Activated T-cell treated with anti-CD3 and anti-CD28 coated beads, Interleukin-2, amount 50 U/mL, for 72 hours (primary cell): ENCODE measurements around the gene SMS. TPM values are rescaled to one million over a fixed set of nuclear protein-coding genes. Genes with fewer than 3 reads are reported as not detected.

Experiments
- ATAC-seq, 2 donors: fragments of 150-1000 bp; cut with Tn5 transposase; replicated peaks in 1 of 2; 2 replicates each; pipeline ENCODE4 v1.10.0; 2021; ENCODE audit warnings: moderate library complexity in 2 of 2, mild to moderate bottlenecking in 1 of 2
- DNase-seq, 2 donors: peaks; one replicate each; pipeline ENCODE4 v3.0.0; 2021 to 2022; ENCODE audit warnings: mixed read lengths in 1 of 2
- H3K27ac Mint-ChIP-seq: one replicate; pipeline ENCODE4 v1.8.0; 2022; ENCODE audit warnings: mild to moderate bottlenecking, moderate library complexity, mixed read lengths
- H3K27me3 Mint-ChIP-seq: one replicate; pipeline ENCODE4 v1.8.0; 2022; ENCODE audit warnings: low read depth, mixed read lengths
- H3K36me3 Mint-ChIP-seq, 2 donors: one replicate each; pipeline ENCODE4 v1.8.0; 2022; ENCODE audit warnings: mixed read lengths in 2 of 2, mild to moderate bottlenecking in 1 of 2; ENCODE audit not compliant: insufficient read depth in 2 of 2
- H3K4me1 Mint-ChIP-seq: one replicate; pipeline ENCODE4 v1.8.0; 2022; ENCODE audit warnings: low read depth, mixed read lengths
- H3K4me3 Mint-ChIP-seq, 2 donors: one replicate each; pipeline ENCODE4 v1.8.0; 2022; ENCODE audit warnings: mild to moderate bottlenecking in 2 of 2, mixed read lengths in 2 of 2, moderate library complexity in 2 of 2
- H3K9me3 Mint-ChIP-seq, 2 donors: one replicate each; pipeline ENCODE4 v1.8.0; 2022; ENCODE audit warnings: mixed read lengths in 2 of 2
- total RNA-seq, 2 donors: library from RNA; stranded (reverse); gene quantifications; one replicate each; pipeline ENCODE4 v1.2.3, GENCODE V29; 2022

Gene SMS
- total RNA-seq, 2 donors from 2014 or later = 57.7 to 70.3 TPM

DNA sequence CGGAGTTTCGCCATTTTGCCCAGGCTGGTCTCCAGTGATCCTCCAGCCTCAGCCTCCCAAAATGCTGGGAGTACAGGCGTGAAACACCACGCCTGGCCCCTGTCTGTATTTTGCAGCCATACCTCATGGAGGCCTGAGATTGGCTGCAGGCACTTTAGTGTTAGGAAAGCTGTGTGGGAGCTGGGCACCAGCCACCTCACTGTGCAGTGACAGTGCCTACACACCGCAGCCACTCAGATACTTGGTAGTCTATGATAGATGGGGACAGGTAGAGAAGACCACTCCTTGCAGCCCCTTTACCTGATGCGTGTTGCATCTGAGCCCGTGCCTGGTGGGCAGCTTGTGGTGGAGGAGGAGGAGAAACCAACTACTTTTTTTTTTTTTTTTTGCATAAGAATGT is 16.3 kb downstream of the SMS start:
- Mint-ChIP-seq H3K27me3 (peaks cover 14% of the 10 kb centered on the region), H3K4me1 (peaks cover 34% of the 10 kb centered on the region), H3K9me3 (no peaks in the 10 kb centered on the region), H3K27ac (no peak overlapping the region), H3K4me3 (no peak overlapping the region), H3K36me3 (peaks cover 0 to 2% of the 10 kb centered on the region in 2 donors)
- ATAC-seq (no peak), DNase-seq (no peak)

DNA sequence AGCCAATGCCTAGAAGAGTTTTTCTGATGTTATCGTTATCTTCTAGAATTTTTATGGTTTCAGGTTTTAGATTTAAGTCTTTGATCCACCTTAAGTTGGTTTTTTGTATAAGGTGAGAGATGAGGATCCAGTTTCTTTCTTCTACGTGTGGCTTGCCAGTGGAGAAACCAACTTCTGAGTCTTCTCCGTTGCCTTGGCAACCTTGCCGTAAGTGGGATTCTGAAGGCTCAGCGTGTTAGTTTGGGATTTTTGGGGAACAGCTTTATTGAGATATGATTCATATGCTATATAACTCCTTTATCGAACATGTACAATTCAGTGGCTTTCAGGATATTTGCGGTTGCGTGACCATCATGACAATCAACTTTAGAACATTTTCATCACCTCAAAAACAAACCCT is 17.7 kb downstream of the SMS start:
- peaks cover 42% of the 10 kb centered on the region for H3K4me1 Mint-ChIP-seq
- no peak overlapping the region for H3K4me3 Mint-ChIP-seq
- DNase-seq (no peak), ATAC-seq (no peak)
- H3K9me3 Mint-ChIP-seq = no peaks in the 10 kb centered on the region
- H3K27ac Mint-ChIP-seq = no peak overlapping the region
- H3K36me3 Mint-ChIP-seq = peaks cover 0 to 2% of the 10 kb centered on the region in 2 donors
- H3K27me3 Mint-ChIP-seq = peaks cover 14% of the 10 kb centered on the region

DNA sequence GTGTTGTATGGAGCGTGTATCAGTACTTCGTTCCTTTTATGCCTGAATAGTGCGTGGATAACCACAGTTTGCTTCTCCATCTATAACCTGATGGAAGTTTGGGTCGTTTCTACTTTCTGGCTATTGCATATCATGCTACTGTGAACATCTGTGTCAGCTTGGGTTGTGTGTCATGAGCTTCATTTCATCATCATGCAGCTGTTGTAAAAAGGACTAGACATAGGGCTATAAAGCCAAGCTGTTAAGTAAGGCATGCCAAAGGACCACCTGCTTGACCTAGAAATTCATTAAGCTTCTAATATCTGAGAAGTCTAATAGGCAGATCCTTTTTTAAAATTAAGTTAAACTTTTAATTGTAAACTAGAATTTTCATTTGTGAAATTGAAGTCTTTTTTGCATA is 18.4 kb downstream of the SMS start:
- ATAC-seq = no peak
- no peak overlapping the region for H3K4me3 Mint-ChIP-seq
- H3K4me1 Mint-ChIP-seq = peaks cover 42% of the 10 kb centered on the region
- no peaks in the 10 kb centered on the region for H3K9me3 Mint-ChIP-seq
- H3K36me3 Mint-ChIP-seq = peaks cover 0 to 2% of the 10 kb centered on the region in 2 donors
- no peak overlapping the region for H3K27ac Mint-ChIP-seq
- no peak for DNase-seq
- H3K27me3 Mint-ChIP-seq = peaks cover 14% of the 10 kb centered on the region

DNA sequence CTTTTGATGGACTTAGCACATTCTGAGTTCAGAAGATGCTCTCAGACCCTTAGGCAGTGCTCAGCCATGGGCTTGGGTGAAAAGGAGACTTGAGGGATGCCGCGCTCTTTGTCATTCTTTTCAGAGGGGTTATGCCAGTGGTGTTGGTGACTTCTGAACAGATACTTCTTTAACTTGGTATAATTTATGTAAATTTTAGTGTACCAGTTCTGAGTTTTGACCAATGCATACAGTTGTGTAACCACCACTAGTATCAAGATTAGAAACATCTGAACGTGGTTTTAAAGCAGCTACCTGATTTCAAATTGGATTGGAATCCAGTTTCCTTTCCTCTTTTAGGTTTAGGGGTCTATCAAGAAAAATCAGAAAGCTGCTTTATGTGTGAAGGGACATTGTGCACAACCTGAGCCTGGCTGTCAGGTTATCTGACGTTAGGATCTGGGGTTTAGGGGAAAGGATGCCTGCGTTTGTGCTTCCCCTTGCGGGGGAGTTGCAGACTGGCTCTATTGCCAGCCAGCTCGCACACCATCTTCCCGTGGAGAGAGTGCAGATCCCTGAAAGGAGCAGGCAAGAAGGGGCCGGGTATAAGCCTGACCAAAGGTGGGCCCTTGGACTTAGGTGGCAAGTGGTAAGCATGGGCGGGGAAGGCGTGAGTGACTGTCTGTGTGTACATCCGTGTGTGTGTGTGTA is 19.0 kb downstream of the SMS start:
- H3K27me3 Mint-ChIP-seq = peaks cover 14% of the 10 kb centered on the region
- H3K9me3 Mint-ChIP-seq = no peaks in the 10 kb centered on the region
- H3K4me3 Mint-ChIP-seq = peak overlapping the region in 1 of 2 donors; percentile 33
- DNase-seq (no peak), ATAC-seq (peak; percentile 32 to 43)
- H3K36me3 Mint-ChIP-seq = peaks cover 0 to 2% of the 10 kb centered on the region in 2 donors
- no peak overlapping the region for H3K27ac Mint-ChIP-seq
- peaks cover 42% of the 10 kb centered on the region for H3K4me1 Mint-ChIP-seq

DNA sequence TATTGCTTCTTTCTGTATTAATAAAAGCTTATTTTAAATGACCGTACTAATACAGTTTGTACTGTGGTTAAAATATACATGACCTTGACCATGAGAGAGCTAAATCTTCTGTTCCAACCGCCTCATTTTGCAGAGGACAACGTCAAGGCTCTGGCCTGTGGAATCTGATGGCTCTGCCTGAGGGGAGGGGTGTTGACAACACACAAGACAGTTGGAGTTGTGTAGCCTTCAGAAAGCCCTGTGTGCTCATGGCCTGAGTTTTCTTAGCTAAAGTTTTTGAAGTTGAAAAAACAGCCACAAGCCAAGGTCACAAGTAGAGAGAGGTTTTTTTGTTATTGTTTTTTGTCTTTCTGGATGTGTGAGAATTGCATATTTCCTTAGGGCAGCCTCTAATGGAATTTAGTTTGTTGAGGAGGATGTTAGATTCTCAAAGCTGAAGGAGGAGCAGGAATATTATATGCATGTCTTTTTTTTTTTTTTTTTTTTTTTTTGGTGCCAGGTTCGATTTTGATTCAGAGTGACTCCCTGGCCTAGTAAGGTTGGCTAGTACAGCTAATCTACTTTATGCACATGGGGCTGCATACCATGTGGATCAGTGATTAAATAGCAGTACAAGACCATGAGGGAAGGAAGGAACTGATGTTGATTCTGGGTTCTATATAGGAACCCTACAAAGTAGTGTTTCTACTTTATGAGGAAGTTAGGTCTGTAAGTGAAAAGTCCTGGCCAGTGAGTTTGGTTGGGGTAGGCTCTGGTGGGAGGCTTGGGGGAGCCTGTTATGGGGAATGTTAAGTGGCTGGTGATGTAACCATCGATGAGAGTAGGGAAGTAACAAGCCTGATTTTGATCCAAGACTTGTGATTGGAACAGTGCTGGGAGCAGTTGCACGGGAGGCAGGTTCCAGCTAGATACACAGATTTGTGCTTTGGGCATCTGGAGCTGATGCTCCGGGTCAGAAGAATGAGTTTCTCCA is 20.3 kb downstream of the SMS start:
- ATAC-seq (no peak), DNase-seq (no peak)
- H3K27ac Mint-ChIP-seq = peak overlapping the region; percentile 79
- peaks cover 36% of the 10 kb centered on the region for H3K4me1 Mint-ChIP-seq
- no peaks in the 10 kb centered on the region for H3K9me3 Mint-ChIP-seq
- H3K4me3 Mint-ChIP-seq = no peak overlapping the region
- peaks cover 8% of the 10 kb centered on the region for H3K27me3 Mint-ChIP-seq
- peaks cover 0 to 2% of the 10 kb centered on the region in 2 donors for H3K36me3 Mint-ChIP-seq

DNA sequence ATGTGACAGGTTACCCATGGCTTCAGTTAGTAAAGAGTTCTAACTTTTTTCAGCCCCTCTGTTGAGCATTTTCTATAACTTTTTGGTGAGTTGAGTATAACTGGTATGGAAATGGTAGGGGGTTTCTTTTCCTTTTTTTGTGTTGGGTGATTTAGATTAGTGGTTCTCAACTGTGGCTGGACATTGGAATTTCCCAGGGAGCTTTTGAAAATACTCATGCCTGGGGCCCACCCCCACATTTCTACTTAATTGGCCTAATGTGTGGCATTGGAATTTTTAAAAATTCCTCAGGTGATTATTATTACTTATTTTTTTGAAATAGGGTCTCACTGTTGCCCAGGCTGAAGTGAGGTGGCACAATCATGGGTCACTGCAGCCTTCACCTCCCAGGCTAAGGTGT is 21.9 kb downstream of the SMS start:
- ATAC-seq = no peak
- Mint-ChIP-seq H3K27ac (peak overlapping the region; percentile 29), H3K4me1 (peaks cover 36% of the 10 kb centered on the region), H3K27me3 (peaks cover 8% of the 10 kb centered on the region), H3K36me3 (peaks cover 0 to 2% of the 10 kb centered on the region in 2 donors), H3K9me3 (no peaks in the 10 kb centered on the region), H3K4me3 (no peak overlapping the region)
- DNase-seq = no peak

DNA sequence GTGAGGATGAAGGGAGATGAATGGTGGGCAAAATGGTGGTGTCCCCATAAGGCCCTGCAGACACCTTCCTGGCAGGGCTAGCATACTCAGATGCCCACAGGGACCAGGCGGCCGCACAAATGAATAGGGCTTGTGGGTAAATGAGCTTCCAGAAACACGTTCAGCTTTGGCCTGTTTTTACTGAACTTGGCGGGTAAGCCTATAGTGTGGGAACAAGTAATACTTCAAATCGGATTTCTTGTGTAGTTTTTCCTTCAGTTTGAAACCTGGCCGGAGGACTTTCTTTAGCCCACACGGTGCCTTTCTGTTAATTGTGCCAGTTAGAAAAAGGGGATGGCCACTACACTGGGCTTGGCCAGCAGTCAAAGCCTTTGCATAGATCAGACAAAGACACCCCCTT is 22.8 kb downstream of the SMS start:
- no peak overlapping the region for H3K4me3 Mint-ChIP-seq
- peaks cover 8% of the 10 kb centered on the region for H3K27me3 Mint-ChIP-seq
- ATAC-seq (no peak), DNase-seq (no peak)
- peaks cover 30% of the 10 kb centered on the region for H3K4me1 Mint-ChIP-seq
- H3K36me3 Mint-ChIP-seq = peaks cover 0 to 2% of the 10 kb centered on the region in 2 donors
- H3K27ac Mint-ChIP-seq = no peak overlapping the region
- H3K9me3 Mint-ChIP-seq = no peaks in the 10 kb centered on the region

DNA sequence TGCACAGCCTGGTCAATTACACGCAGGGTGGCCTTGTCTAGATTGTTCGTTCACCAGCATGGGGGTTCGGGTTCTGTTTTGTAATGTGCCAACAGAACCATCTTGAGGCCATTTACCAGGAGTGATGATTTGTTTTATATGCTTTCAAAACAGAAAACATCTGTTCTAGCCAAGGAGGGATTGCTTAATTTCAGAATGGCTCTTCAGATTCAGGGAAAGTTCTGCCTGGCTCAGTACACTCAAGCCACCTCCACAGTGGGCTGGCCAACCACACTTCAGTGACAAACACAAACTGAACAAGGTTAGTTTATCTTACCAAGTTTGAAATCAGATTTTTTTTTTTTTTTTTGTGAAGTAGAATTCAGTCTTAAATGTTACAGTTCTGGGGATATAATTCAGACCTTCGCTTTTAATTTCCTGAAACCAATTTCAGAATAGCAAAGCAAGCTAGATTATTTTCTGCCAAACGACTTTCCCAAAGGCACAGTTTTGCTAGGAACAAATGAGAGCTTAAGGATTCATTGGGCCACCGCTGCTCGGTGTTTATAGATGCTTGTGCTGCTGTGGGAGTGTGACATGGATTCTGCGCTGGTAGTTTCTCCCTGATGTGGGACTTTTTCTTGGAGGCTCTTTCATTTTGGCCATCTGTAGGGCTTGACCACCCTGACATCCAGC is 23.4 kb downstream of the SMS start:
- Mint-ChIP-seq H3K9me3 (no peaks in the 10 kb centered on the region), H3K36me3 (peaks cover under 1 to 2% of the 10 kb centered on the region in 2 donors), H3K27me3 (peaks cover 8% of the 10 kb centered on the region), H3K27ac (no peak overlapping the region), H3K4me1 (peaks cover 29% of the 10 kb centered on the region), H3K4me3 (no peak overlapping the region)
- DNase-seq (no peak), ATAC-seq (no peak)

DNA sequence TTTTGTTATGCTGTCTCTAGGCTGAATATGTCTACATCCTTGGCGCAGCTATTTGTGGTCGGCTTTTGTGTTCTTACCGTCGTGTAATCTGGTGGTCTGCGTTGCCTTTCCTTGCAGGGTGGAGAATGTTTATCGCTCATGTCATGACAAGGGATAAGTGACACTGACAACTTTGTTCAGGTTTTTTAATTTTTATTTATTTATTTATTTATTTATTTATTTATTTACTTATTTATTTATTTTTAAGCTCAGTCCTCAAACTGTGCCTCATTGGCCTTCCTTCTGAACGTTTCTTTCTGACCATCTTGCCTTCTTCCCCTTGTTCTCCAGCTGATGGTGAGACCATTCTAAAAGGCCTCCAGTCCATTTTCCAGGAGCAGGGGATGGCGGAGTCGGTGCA is 26.4 kb downstream of the SMS start:
- H3K9me3 Mint-ChIP-seq = no peaks in the 10 kb centered on the region
- no peak overlapping the region for H3K4me3 Mint-ChIP-seq
- H3K27ac Mint-ChIP-seq = no peak overlapping the region
- ATAC-seq (no peak), DNase-seq (no peak)
- H3K4me1 Mint-ChIP-seq = peaks cover 12% of the 10 kb centered on the region
- peaks cover 0 to 4% of the 10 kb centered on the region in 2 donors for H3K36me3 Mint-ChIP-seq
- no peaks in the 10 kb centered on the region for H3K27me3 Mint-ChIP-seq

DNA sequence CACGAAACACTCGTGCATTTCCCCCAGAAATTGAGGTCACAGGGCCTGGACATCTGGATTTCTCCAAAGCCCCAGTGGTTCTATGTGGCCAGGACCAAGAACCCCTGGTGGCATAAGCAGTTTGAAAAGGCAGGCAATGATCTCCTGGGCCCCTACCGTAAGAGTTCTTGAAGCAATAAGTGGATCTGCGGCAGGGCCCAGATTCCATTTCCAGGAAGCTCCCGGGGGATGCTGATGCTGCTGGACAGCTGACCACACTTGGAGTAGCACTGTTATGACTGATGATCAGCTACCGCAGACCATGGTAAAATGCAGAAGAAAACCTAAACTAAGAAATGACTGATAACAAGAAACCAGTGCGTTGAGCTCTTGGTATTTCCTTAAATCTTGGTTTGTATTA is 27.8 kb downstream of the SMS start:
- Mint-ChIP-seq H3K36me3 (peaks cover 3 to 4% of the 10 kb centered on the region in 2 donors), H3K27me3 (no peaks in the 10 kb centered on the region), H3K27ac (no peak overlapping the region), H3K4me3 (no peak overlapping the region), H3K4me1 (peaks cover 18% of the 10 kb centered on the region), H3K9me3 (no peaks in the 10 kb centered on the region)
- ATAC-seq (no peak), DNase-seq (no peak)

DNA sequence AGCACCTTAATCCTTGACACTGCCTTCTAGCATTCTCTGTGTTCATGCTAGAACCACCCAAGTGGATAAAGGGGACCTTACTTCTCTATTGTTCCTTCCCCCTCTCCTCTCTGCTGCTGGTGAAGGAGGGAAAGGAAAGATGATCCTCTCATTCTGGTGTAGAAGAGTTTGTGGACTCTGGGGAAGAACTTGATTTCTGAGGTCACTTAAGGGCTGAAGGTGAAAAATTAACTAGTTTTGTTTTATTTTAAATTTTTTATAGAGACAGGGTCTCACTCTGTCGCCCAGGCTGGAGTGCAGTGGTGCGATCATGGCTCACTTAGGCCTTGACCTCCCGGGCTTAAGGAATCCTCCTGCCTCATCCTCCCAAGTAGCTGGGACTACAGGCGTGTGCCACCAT is 29.8 kb downstream of the SMS start:
- Mint-ChIP-seq H3K4me3 (no peak overlapping the region), H3K9me3 (no peaks in the 10 kb centered on the region)

DNA sequence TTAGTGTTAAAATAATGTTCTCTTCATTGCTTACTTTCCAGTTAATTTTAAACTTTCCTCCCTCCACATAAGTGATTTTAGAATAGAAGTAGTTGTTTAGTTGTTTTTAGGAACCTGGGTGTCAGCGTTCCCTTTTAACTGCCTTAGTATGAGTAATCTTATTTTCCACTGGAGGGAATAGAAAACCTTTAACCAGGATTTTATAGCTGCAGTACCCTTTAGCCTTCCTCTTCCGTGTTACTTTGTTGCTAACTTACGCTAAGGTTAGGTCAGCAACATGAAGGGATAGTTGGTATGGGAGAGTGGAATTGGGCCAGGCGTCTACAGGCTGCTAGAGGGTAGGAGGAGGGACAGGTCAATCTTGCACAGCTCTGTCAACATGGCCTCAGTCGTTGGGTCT is 31.5 kb downstream of the SMS start:
- H3K27ac Mint-ChIP-seq = peak overlapping the region; percentile 59
- peaks cover 30% of the 10 kb centered on the region for H3K4me1 Mint-ChIP-seq
- no peak for DNase-seq
- H3K27me3 Mint-ChIP-seq = no peaks in the 10 kb centered on the region
- no peaks in the 10 kb centered on the region for H3K9me3 Mint-ChIP-seq
- ATAC-seq = no peak
- peak overlapping the region in 1 of 2 donors; percentile 62 for H3K4me3 Mint-ChIP-seq
- H3K36me3 Mint-ChIP-seq = peaks cover 6 to 7% of the 10 kb centered on the region in 2 donors

More for the DNA sequence above, 29.8 kb downstream of the SMS start:
- no peak overlapping the region for H3K27ac Mint-ChIP-seq
- DNase-seq (no peak), ATAC-seq (no peak)
- H3K36me3 Mint-ChIP-seq = peaks cover 6 to 7% of the 10 kb centered on the region in 2 donors
- H3K4me1 Mint-ChIP-seq = peaks cover 30% of the 10 kb centered on the region
- no peaks in the 10 kb centered on the region for H3K27me3 Mint-ChIP-seq

DNA sequence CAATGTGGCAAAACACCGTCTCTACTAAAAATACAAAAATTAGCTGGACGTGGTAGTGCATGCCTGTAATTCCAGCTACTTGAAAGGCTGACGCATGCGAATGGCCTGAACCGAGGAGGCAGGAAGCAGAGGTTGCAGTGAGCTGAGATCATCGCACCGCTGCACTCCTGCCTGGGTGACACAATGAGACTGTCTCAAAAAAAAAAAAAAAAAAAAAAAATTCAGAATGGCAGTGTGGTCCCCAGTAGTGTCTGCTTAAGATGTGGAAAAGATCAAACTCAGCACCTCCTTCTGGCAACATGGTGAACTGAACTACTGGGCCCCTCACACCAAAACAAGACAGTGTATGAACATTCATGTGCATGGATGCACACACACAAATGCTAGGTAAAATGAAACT is 32.2 kb downstream of the SMS start:
- H3K27ac Mint-ChIP-seq = peak overlapping the region; percentile 59
- H3K9me3 Mint-ChIP-seq = no peaks in the 10 kb centered on the region
- peak overlapping the region; percentile 62 to 63 for H3K4me3 Mint-ChIP-seq
- ATAC-seq = peak; percentile 90 to 93
- peaks cover 30% of the 10 kb centered on the region for H3K4me1 Mint-ChIP-seq
- DNase-seq = peak; percentile 35 to 58
- H3K36me3 Mint-ChIP-seq = peaks cover 6 to 7% of the 10 kb centered on the region in 2 donors
- H3K27me3 Mint-ChIP-seq = no peaks in the 10 kb centered on the region
